IMR-90 (cell line): Measurements from ENCODE around the gene SPRR2G. TPM values are rescaled to one million over a fixed set of nuclear protein-coding genes. Genes with fewer than 3 reads are reported as not detected.

Experiments
- ATAC-seq: fragments of 200-7000 bp; cut with Tn5 transposase; 2 replicates; pipeline ENCODE4 v1.9.1; 2020; ENCODE audit warnings: low read depth, mild to moderate bottlenecking, moderate library complexity
- BruUV-seq: library from RNA; stranded (reverse); fragments of 400-500 nt; replicated peaks from 2 replicates; lab custom pipeline; 2021; lab: Mats Ljungman, UMichigan
- CTCF ChIA-PET: fragments of 300-600 bp; formaldehyde crosslinking; extraction: SDS; loops from one replicate; lab custom pipeline; 2021; ENCODE audit warnings: antibody characterized with exemption; lab: Yijun Ruan, JAX
- POLR2A ChIA-PET: fragments of 300-600 bp; sonication (Branson Sonifier 250); formaldehyde crosslinking; loops from one replicate; lab custom pipeline; 2022; ENCODE audit warnings: antibody characterized with exemption; ENCODE audit not compliant: unreplicated experiment; lab: Charles Lee
- DNase-seq: peaks from one replicate; pipeline ENCODE4 v3.0.0; 2013
- H2AFZ ChIP-seq: replicated peaks from 2 replicates; pipeline ENCODE3; 2013; ENCODE audit warnings: low read length, mild to moderate bottlenecking; ENCODE audit not compliant: poor library complexity
- H2AK5ac ChIP-seq: 2 replicates; pipeline ENCODE4 v1.6.1; 2013; ENCODE audit warnings: low read depth, low read length, inconsistent platforms
- H2AK9ac ChIP-seq: replicated peaks from 2 replicates; pipeline ENCODE3; 2013; ENCODE audit warnings: mild to moderate bottlenecking, low read depth, low read length, moderate library complexity; ENCODE audit not compliant: poor library complexity
- H2BK120ac ChIP-seq: 2 replicates; pipeline ENCODE4 v1.6.1; 2013; ENCODE audit warnings: low read depth, low read length, inconsistent platforms
- H2BK15ac ChIP-seq: 3 replicates; pipeline ENCODE4 v1.6.1; 2013; ENCODE audit warnings: low read depth, low read length, inconsistent platforms
- H2BK20ac ChIP-seq: 2 replicates; pipeline ENCODE4 v1.6.1; 2013; ENCODE audit warnings: low read depth, mild to moderate bottlenecking, inconsistent platforms, low read length, moderate library complexity
- H2BK5ac ChIP-seq: 2 replicates; pipeline ENCODE4 v1.6.1; 2013; ENCODE audit warnings: mild to moderate bottlenecking, low read depth, low read length, inconsistent platforms; ENCODE audit not compliant: poor library complexity, severe bottlenecking
- H3K14ac ChIP-seq: replicated peaks from 2 replicates; pipeline ENCODE4 v1.6.1; 2013; ENCODE audit warnings: low read depth, low read length, inconsistent platforms
- H3K18ac ChIP-seq: 2 replicates; pipeline ENCODE4 v1.6.1; 2013; ENCODE audit warnings: low read depth, low read length, control low read depth
- H3K23ac ChIP-seq: 2 replicates; pipeline ENCODE4 v1.6.1; 2013; ENCODE audit warnings: low read depth, low read length, inconsistent platforms
- H3K27ac ChIP-seq: 2 replicates; pipeline ENCODE4 v1.5.1; 2013; ENCODE audit warnings: mild to moderate bottlenecking, control low read depth, low read length; ENCODE audit not compliant: insufficient read depth
- H3K27me3 ChIP-seq: 2 replicates; pipeline ENCODE4 v1.6.1; 2013; ENCODE audit warnings: low read length; ENCODE audit not compliant: control insufficient read depth, insufficient read depth
- H3K36me3 ChIP-seq: 2 replicates; pipeline ENCODE4 v1.6.1; 2013; ENCODE audit warnings: low read length, mixed read lengths; ENCODE audit not compliant: control insufficient read depth, insufficient read depth
- H3K4ac ChIP-seq: 2 replicates; pipeline ENCODE4 v1.6.1; 2013; ENCODE audit warnings: low read depth, low read length, inconsistent platforms
- H3K4me1 ChIP-seq: 2 replicates; pipeline ENCODE4 v1.6.1; 2013; ENCODE audit warnings: low read length, mixed read lengths; ENCODE audit not compliant: control insufficient read depth, insufficient read depth
- H3K4me2 ChIP-seq: 2 replicates; pipeline ENCODE4 v1.6.1; 2013; ENCODE audit warnings: low read depth, mild to moderate bottlenecking, control low read depth, low read length, moderate library complexity
- H3K4me3 ChIP-seq: 2 replicates; pipeline ENCODE4 v1.5.1; 2013; ENCODE audit warnings: low read depth, mild to moderate bottlenecking, control low read depth, low read length, moderate library complexity; ENCODE audit not compliant: insufficient read depth
- H3K56ac ChIP-seq: 2 replicates; pipeline ENCODE4 v1.6.1; 2013; ENCODE audit warnings: low read length, inconsistent platforms; ENCODE audit not compliant: insufficient read depth; ENCODE audit errors: extremely low read depth
- H3K79me1 ChIP-seq, 2 experiments: 2 replicates each; pipeline ENCODE4 v1.6.1; 2013; ENCODE audit warnings: low read length in 2 of 2, inconsistent platforms in 1 of 2, low read depth in 1 of 2
- H3K9ac ChIP-seq: 2 replicates; pipeline ENCODE4 v1.6.1; 2013; ENCODE audit warnings: low read depth, low read length, control low read depth
- H3K9me1 ChIP-seq: 2 replicates; pipeline ENCODE4 v1.6.1; 2013; ENCODE audit warnings: low read length, inconsistent platforms; ENCODE audit not compliant: insufficient read depth
- H3K9me3 ChIP-seq: 2 replicates; pipeline ENCODE4 v1.6.1; 2013; ENCODE audit warnings: low read length; ENCODE audit not compliant: control insufficient read depth, insufficient read depth
- H4K20me1 ChIP-seq: 2 replicates; pipeline ENCODE4 v1.6.1; 2013; ENCODE audit warnings: low read length, inconsistent platforms; ENCODE audit not compliant: insufficient read depth
- H4K5ac ChIP-seq: 2 replicates; pipeline ENCODE4 v1.6.1; 2013; ENCODE audit warnings: mild to moderate bottlenecking, low read depth, low read length, control low read depth
- H4K8ac ChIP-seq, 2 experiments: 2 replicates each; pipeline ENCODE4 v1.6.1; 2013; ENCODE audit warnings: low read depth in 2 of 2, low read length in 2 of 2, control low read depth in 1 of 2, inconsistent platforms in 1 of 2
- H4K91ac ChIP-seq: 2 replicates; pipeline ENCODE4 v1.6.1; 2013; ENCODE audit warnings: low read depth, low read length, inconsistent platforms; ENCODE audit not compliant: insufficient read depth
- MAZ ChIP-seq: IDR thresholded peaks from 2 replicates; pipeline ENCODE4 v1.6.1; 2012; ENCODE audit warnings: low read depth, mild to moderate bottlenecking, low read length, improper control_type of control experiment, moderate library complexity, borderline replicate concordance
- RCOR1 ChIP-seq: IDR thresholded peaks from 2 replicates; pipeline ENCODE4 v1.6.1; 2012; ENCODE audit warnings: mild to moderate bottlenecking, low read length, improper control_type of control experiment; ENCODE audit not compliant: insufficient replicate concordance
- WGBS, 2 experiments: methylation state at CpG; one replicate each; pipeline versions ENCODE4 v1.1.5 to v1.1.7; 2013; ENCODE audit warnings: missing lambda C conversion rate in 2 of 2; ENCODE audit not compliant: insufficient read length in 1 of 2; ENCODE audit errors: extremely low coverage in 2 of 2; 5-methylcytosine and 5-hydroxymethylcytosine counted together
- dilution Hi-C: fragments of 300-500 bp; cut with HindIII; formaldehyde crosslinking; loops from one replicate; pipeline ENCODE4 v1.14.3; 2018; ENCODE audit warnings: low sequenced_read_pairs; ENCODE audit not compliant: unreplicated experiment
- in situ Hi-C: fragments of 300-500 bp; cut with MboI; formaldehyde crosslinking; loops from 3 replicates; pipeline ENCODE4 v1.14.3; 2019; ENCODE audit warnings: low sequenced_read_pairs, inconsistent platforms, mixed read lengths
- intact Hi-C: fragments of 100-400 bp; cut with micrococcal nuclease; formaldehyde crosslinking; loops from 2 replicates; pipeline ENCODE4 v1.10.0; 2022
- microRNA-seq, 2 experiments: library from miRNA; stranded (forward) in 1 of 2; unstranded in 1 of 2; fragments of 10-50 nt in 1 of 2; fragments of <30 nt in 1 of 2; gene quantifications in 1 of 2; microRNA quantifications in 1 of 2; one replicate each; pipeline versions ENCODE3 to v1.1.0; 2013 to 2020; ENCODE audit not compliant: insufficient read depth in 1 of 2, insufficient read length in 1 of 2, unreplicated experiment in 1 of 2
- polyA plus RNA-seq, 3 experiments: library from polyadenylated mRNA; depleted of rRNA; stranded (reverse); fragments of >200 nt; gene quantifications; 2 replicates each; pipeline ENCODE4 v1.2.3, GENCODE V29; 2012; ENCODE audit warnings: low replicate concordance in 1 of 3
- small RNA-seq, 5 experiments: library from RNA; depleted of rRNA; stranded (forward); fragments of <200 nt; gene quantifications; one replicate each; pipeline ENCODE3, GENCODE V24; 2012
- total RNA-seq: library from RNA; depleted of rRNA; stranded (reverse); fragments of >200 nt; gene quantifications from 2 replicates; pipeline ENCODE4 v1.2.3, GENCODE V29; 2012; rRNA removed

The SPRR2G gene
- total and polyA plus RNA-seq, 2 of the 4 experiments (the other 2 are of a cell fraction) = not detected

DNA sequence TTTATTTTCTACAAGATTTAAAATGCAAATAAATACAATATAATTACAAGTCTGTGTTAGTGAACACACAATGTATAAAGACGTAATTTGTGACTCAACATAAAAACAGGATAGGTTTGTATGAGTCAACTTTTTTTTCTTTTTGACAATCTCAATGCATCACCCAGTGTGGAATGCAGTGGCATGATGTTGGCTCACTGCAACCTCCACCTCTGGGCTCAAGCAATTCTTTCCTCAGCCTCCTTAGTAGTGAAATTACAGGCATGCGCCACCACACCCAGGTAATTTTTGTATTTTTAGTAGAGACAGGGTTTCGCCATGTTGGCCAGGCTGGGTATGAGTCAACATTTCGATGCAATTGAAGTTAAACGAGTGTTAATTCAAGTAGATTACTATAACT is 50.4 kb downstream of the SPRR2G start:
- Histone ChIP-seq H3K4me3 (no peak overlapping the region), H3K27ac (no peak overlapping the region), H3K23ac (no peak overlapping the region), H4K5ac (no peak overlapping the region), H3K9me1 (no peaks in the 10 kb centered on the region), H2AK9ac (no peak overlapping the region), H3K56ac (no peak overlapping the region), H3K4ac (no peak overlapping the region), H4K20me1 (no peaks in the 10 kb centered on the region), H4K91ac (no peak overlapping the region), H3K4me1 (no peaks in the 10 kb centered on the region), H3K79me1 (no peaks in the 10 kb centered on the region), H3K14ac (no peak overlapping the region), H4K8ac (no peak overlapping the region), H2BK15ac (no peak overlapping the region), H3K4me2 (no peak overlapping the region), H3K18ac (no peak overlapping the region), H3K36me3 (no peaks in the 10 kb centered on the region), H3K9me3 (no peaks in the 10 kb centered on the region), H3K9ac (no peak overlapping the region), H2BK120ac (no peak overlapping the region), H3K27me3 (no peaks in the 10 kb centered on the region), H2AK5ac (no peak overlapping the region), H2BK20ac (no peak overlapping the region), H2BK5ac (no peak overlapping the region), H2AFZ (no peak overlapping the region)
- BruUV-seq = no TSS peak
- ChIA-PET POLR2A (no interaction called here), CTCF (no interaction called here)
- dilution Hi-C loops (no loop called here), intact Hi-C loops (no loop called here), in situ Hi-C loops (no loop called here)
- WGBS, 2 experiments = no CpG with 5 or more reads among the region's 5 CpGs
- DNase-seq = peak; percentile 4
- TF ChIP-seq MAZ (no peak), RCOR1 (no peak)
- no peak for ATAC-seq

Small RNA genes lying within 50 kb of the gene (microRNA-seq; reads per million reads assigned to microRNA genes)
- gene SPRR2C (ENCODE audit: insufficient read depth, insufficient read length) = not detected

Small RNA genes lying within 50 kb of the gene (small RNA-seq; reads per million reads assigned to genes)
- gene SPRR2C = 0 reads per million in 5 experiments

Other genes with a start within 250 kb of the SPRR2G start
- not detected in 2 replicates for gene IVL, start 242.3 kb downstream of the SPRR2G start, total RNA-seq
- gene IVL, start 242.3 kb downstream of the SPRR2G start, polyA plus RNA-seq (2012; rRNA removed) = not detected in 2 replicates
- gene SPRR5, start 203.7 kb downstream of the SPRR2G start, total RNA-seq = not detected in 2 replicates
- gene SPRR5, start 203.7 kb downstream of the SPRR2G start, polyA plus RNA-seq (2012; rRNA removed) = not detected in 2 replicates
- not detected in 2 replicates for gene SPRR4, start 180.2 kb downstream of the SPRR2G start, total RNA-seq
- not detected in 2 replicates for gene SPRR4, start 180.2 kb downstream of the SPRR2G start, polyA plus RNA-seq (2012; rRNA removed)
- gene SPRR1A, start 166.8 kb downstream of the SPRR2G start, total RNA-seq = not detected in 2 replicates
- not detected in 2 replicates for gene SPRR1A, start 166.8 kb downstream of the SPRR2G start, polyA plus RNA-seq (2012; rRNA removed)
- gene SPRR3, start 149.1 kb downstream of the SPRR2G start, total RNA-seq = not detected in 2 replicates
- not detected in 2 replicates for gene SPRR3, start 149.1 kb downstream of the SPRR2G start, polyA plus RNA-seq (2012; rRNA removed)
- not detected in 2 replicates for gene SPRR1B, start 119.7 kb downstream of the SPRR2G start, total RNA-seq
- gene SPRR1B, start 119.7 kb downstream of the SPRR2G start, polyA plus RNA-seq (2012; rRNA removed) = not detected in 2 replicates
- not detected in 2 replicates for gene SPRR2D, start 109.8 kb downstream of the SPRR2G start, total RNA-seq
- gene SPRR2D, start 109.8 kb downstream of the SPRR2G start, polyA plus RNA-seq (2012; rRNA removed) = not detected in 2 replicates
- gene SPRR2A, start 93.4 kb downstream of the SPRR2G start, total RNA-seq = not detected in 2 replicates
- gene SPRR2A, start 93.4 kb downstream of the SPRR2G start, polyA plus RNA-seq (2012; rRNA removed) = not detected in 2 replicates
- gene SPRR2B, start 79.3 kb downstream of the SPRR2G start, total RNA-seq = not detected in 2 replicates
- not detected in 2 replicates for gene SPRR2B, start 79.3 kb downstream of the SPRR2G start, polyA plus RNA-seq (2012; rRNA removed)
- not detected in 2 replicates for gene SPRR2E, start 56.4 kb downstream of the SPRR2G start, total RNA-seq
- gene SPRR2E, start 56.4 kb downstream of the SPRR2G start, polyA plus RNA-seq (2012; rRNA removed) = not detected in 2 replicates
- gene SPRR2F, start 37.4 kb downstream of the SPRR2G start, total RNA-seq = not detected in 2 replicates
- gene SPRR2F, start 37.4 kb downstream of the SPRR2G start, polyA plus RNA-seq (2012; rRNA removed) = not detected in 2 replicates
- gene LELP1, start 52.5 kb upstream of the SPRR2G start, total RNA-seq = not detected in 2 replicates
- not detected in 2 replicates for gene LELP1, start 52.5 kb upstream of the SPRR2G start, polyA plus RNA-seq (2012; rRNA removed)
- not detected in 2 replicates for gene PRR9, start 66.7 kb upstream of the SPRR2G start, total RNA-seq
- not detected in 2 replicates for gene PRR9, start 66.7 kb upstream of the SPRR2G start, polyA plus RNA-seq (2012; rRNA removed)
- not detected in 2 replicates for gene LORICRIN, start 108.8 kb upstream of the SPRR2G start, total RNA-seq
- gene LORICRIN, start 108.8 kb upstream of the SPRR2G start, polyA plus RNA-seq (2012; rRNA removed) = not detected in 2 replicates
- gene PGLYRP3, start 162.1 kb upstream of the SPRR2G start, total RNA-seq = not detected in 2 replicates
- not detected in 2 replicates for gene PGLYRP3, start 162.1 kb upstream of the SPRR2G start, polyA plus RNA-seq (2012; rRNA removed)
- not detected in 2 replicates for gene PGLYRP4, start 198.0 kb upstream of the SPRR2G start, total RNA-seq
- gene PGLYRP4, start 198.0 kb upstream of the SPRR2G start, polyA plus RNA-seq (2012; rRNA removed) = not detected in 2 replicates
- gene S100A9, start 207.0 kb upstream of the SPRR2G start, total RNA-seq = not detected in 2 replicates
- not detected in 2 replicates for gene S100A9, start 207.0 kb upstream of the SPRR2G start, polyA plus RNA-seq (2012; rRNA removed)
- gene S100A12, start 224.7 kb upstream of the SPRR2G start, total RNA-seq = not detected in 2 replicates
- gene S100A12, start 224.7 kb upstream of the SPRR2G start, polyA plus RNA-seq (2012; rRNA removed) = not detected in 2 replicates
- not detected in 2 replicates for gene S100A8, start 240.2 kb upstream of the SPRR2G start, total RNA-seq
- not detected in 2 replicates for gene S100A8, start 240.2 kb upstream of the SPRR2G start, polyA plus RNA-seq (2012; rRNA removed)